ENCODE results near the gene RAPGEF4.

DNA sequence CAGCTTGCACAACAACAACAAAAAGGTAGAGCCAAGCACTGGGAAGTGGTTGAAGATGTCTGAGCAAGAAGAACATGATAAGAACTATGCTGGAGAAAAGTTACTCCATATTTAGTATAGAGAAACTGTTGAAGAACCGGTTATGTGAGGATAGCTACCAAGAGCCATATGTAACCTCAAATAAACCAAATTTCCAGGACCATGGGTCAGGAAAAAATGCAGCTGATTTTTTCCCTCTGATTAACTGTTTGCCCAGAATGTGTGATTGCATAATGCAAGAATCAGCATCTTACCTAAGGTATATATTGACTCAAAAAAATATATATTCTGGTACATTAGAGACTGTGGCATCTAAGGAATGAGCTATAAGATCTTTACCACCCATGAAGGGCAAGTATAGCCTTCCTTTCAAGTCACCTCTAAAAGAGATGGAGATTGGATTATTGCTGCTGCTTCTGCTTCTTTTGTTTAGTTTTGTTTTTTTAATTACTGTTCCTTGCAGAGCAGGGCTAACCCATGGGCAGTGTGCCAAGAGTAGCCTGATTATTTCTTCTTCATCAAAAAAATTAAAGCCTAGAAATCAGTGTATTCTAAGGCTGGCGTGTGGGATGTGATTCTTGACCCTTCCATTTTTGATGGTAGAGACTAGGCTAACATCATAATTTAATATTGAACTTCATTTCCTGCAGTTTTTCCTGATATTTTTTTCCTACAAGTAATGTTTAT lies 263.1 kb downstream of the RAPGEF4 start:
- TF ChIP-seq, protein P1, sequence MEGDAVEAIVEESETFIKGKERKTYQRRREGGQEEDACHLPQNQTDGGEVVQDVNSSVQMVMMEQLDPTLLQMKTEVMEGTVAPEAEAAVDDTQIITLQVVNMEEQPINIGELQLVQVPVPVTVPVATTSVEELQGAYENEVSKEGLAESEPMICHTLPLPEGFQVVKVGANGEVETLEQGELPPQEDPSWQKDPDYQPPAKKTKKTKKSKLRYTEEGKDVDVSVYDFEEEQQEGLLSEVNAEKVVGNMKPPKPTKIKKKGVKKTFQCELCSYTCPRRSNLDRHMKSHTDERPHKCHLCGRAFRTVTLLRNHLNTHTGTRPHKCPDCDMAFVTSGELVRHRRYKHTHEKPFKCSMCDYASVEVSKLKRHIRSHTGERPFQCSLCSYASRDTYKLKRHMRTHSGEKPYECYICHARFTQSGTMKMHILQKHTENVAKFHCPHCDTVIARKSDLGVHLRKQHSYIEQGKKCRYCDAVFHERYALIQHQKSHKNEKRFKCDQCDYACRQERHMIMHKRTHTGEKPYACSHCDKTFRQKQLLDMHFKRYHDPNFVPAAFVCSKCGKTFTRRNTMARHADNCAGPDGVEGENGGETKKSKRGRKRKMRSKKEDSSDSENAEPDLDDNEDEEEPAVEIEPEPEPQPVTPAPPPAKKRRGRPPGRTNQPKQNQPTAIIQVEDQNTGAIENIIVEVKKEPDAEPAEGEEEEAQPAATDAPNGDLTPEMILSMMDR (IDR thresholded peaks at IDR 0.05): no peak
- TF ChIP-seq EZH2 (IDR thresholded peaks at IDR 0.05; ENCODE audit: borderline replicate concordance, insufficient read depth, low read depth, low read length, poor library complexity, severe bottlenecking): no peak

Measured in B cell (primary cell).